Measurements from ENCODE around the gene HAPSTR1. TPM values are rescaled to one million over a fixed set of nuclear protein-coding genes. Genes with fewer than 3 reads are reported as not detected.

The HAPSTR1 gene
- total and polyA plus RNA-seq, 2 of the 8 experiments (the other 6 are each of a cell fraction or from before 2014, with no cell fraction given): 11.9 to 66.1 TPM

DNA sequence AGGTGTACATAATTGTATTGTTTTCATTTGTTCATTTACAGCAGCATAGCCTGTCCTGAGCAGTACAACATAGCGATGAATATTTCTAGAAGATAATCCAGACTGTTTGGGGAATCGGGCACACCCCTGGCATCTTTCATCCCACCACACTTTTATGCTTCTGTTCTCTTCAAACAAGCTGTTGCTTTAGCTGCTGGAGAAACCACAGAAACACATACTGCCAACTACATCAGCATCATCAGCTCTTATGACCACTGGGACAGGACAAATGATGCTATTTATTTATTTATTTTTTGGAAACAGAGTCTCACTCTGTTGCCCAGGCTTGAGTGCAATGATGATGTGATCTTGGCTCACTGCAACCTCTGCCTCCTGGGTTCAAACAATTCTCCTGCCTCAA lies 22.6 kb upstream of the HAPSTR1 start:
- Histone ChIP-seq H3K36me3 (ENCODE audit: control insufficient read depth in 2 of 4, insufficient read depth in 4 of 4, low read length in 3 of 4) (no peaks in the 10 kb centered on the region), H2BK120ac (replicated peaks; ENCODE audit: low read depth, low read length) (no peak overlapping the region), H3K4me1 (replicated peaks in 1 of 4; ENCODE audit: control insufficient read depth in 3 of 4, insufficient read depth in 4 of 4, low read length in 3 of 4) (no peaks in the 10 kb centered on the region), H4K8ac (ENCODE audit: extremely low read depth, insufficient read depth, low read length) (no peak overlapping the region), H3K9me3 (ENCODE audit: insufficient read depth in 2 of 2, low read depth in 1 of 2, low read length in 1 of 2) (no peaks in the 10 kb centered on the region), H3K23me2 (ENCODE audit: low read depth, low read length) (no peaks in the 10 kb centered on the region; the same call in 1 of the 2 replicates), H4K5ac (ENCODE audit: insufficient read length, low read depth, low read length) (no peak overlapping the region), H2BK15ac (ENCODE audit: low read length) (no peak overlapping the region), H3K79me1 (ENCODE audit: low read depth, low read length) (no peaks in the 10 kb centered on the region), H4K20me1 (replicated peaks in 1 of 2; ENCODE audit: control insufficient read depth in 1 of 2, insufficient read depth in 2 of 2, low read length in 2 of 2) (no peaks in the 10 kb centered on the region), H3K79me2 (ENCODE audit: control insufficient read depth in 1 of 2, insufficient read depth in 2 of 2, low read length in 2 of 2) (no peaks in the 10 kb centered on the region), H3K4me2 (ENCODE audit: insufficient read depth in 1 of 2, low read depth in 2 of 2, low read length in 2 of 2) (no peak overlapping the region), H3K23ac (ENCODE audit: insufficient read length) (no peak overlapping the region), H4K91ac (replicated peaks; ENCODE audit: insufficient read length, low read length) (no peak overlapping the region), H2AK5ac (ENCODE audit: low read depth, low read length) (no peak overlapping the region), H3K18ac (ENCODE audit: extremely low read depth, low read length) (no peak overlapping the region), H3K27ac (ENCODE audit: low read depth, low read length) (no peak overlapping the region), H3K4ac (replicated peaks; ENCODE audit: insufficient read length, low read depth, low read length) (no peak overlapping the region), H2BK5ac (ENCODE audit: low read depth, low read length) (no peak overlapping the region), H2BK12ac (ENCODE audit: low read depth, low read length) (no peak overlapping the region), H3K14ac (ENCODE audit: insufficient read length) (no peak overlapping the region), H2AFZ (ENCODE audit: low read length) (no peak overlapping the region), H3K27me3 (replicated peaks in 1 of 4; ENCODE audit: control insufficient read depth in 3 of 4, extremely low read depth in 1 of 4, insufficient read depth in 3 of 4, low read length in 3 of 4) (no peaks in the 10 kb centered on the region), H3K4me3 (ENCODE audit: extremely low read depth in 1 of 4, insufficient read depth in 2 of 4, low read depth in 3 of 4, low read length in 4 of 4) (no peak overlapping the region), H3K9ac (replicated peaks in 1 of 4; ENCODE audit: extremely low read depth in 1 of 4, low read depth in 3 of 4, low read length in 3 of 4) (no peak overlapping the region), H3K56ac (replicated peaks; ENCODE audit: insufficient read length, low read depth, low read length) (no peak overlapping the region), H2BK20ac (ENCODE audit: low read length) (no peak overlapping the region)
- POLR2A ChIA-PET (ENCODE audit: partially characterized antibody): interaction anchor here (0.9 to 6.2 kb wide), 3 partner anchors 10 to 35 kb away, joined by 4 to 34 read pairs (median 4); partner anchors contain the start of gene HAPSTR1
- WGBS, 2 experiments (ENCODE audit: extremely low coverage in 1 of 2, insufficient coverage in 1 of 2, insufficient read length in 1 of 2, insufficient replicate concordance in 2 of 2, low coverage in 1 of 2, low lambda C conversion rate in 2 of 2, missing lambda C conversion rate in 1 of 2): 82% methylated on average over 2 of the region's 2 CpGs; no CpG with 5 or more reads in 1 of the 2 experiments
- FAIRE-seq: no peak
- no peak for DNase-seq (ENCODE audit: low read depth in 1 of 2, low spot score in 2 of 2)
- CTCF ChIA-PET (ENCODE audit: partially characterized antibody): interaction anchor here (0.8 to 1.0 kb wide), 2 partner anchors 19 to 23 kb away, joined by 3 read pairs; no protein-coding TSS in a partner anchor
- TF ChIP-seq, protein P1, sequence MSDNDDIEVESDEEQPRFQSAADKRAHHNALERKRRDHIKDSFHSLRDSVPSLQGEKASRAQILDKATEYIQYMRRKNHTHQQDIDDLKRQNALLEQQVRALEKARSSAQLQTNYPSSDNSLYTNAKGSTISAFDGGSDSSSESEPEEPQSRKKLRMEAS (IDR thresholded peaks at IDR 0.05): no peak

Data from H1 (cell line).